Endodermal cell (in vitro differentiated cells): ENCODE results near the gene ANP32A. TPM values are rescaled to one million over a fixed set of nuclear protein-coding genes. Genes with fewer than 3 reads are reported as not detected.

Experiments used
- DNase-seq: peaks from one replicate; pipeline ENCODE4 v3.0.0-alpha.2; 2017
- H3K27ac ChIP-seq: 2 replicates; pipeline ENCODE4 v1.5.1; 2013; ENCODE audit warnings: mild to moderate bottlenecking, low read depth, low read length, moderate library complexity
- H3K27me3 ChIP-seq: 2 replicates; pipeline ENCODE4 v1.6.1; 2013; ENCODE audit warnings: mild to moderate bottlenecking, low read length, moderate library complexity; ENCODE audit not compliant: insufficient read depth, control insufficient read depth, poor library complexity, severe bottlenecking
- H3K36me3 ChIP-seq: 2 replicates; pipeline ENCODE4 v1.7.0; 2013; ENCODE audit warnings: mild to moderate bottlenecking, low read length, moderate library complexity; ENCODE audit not compliant: control insufficient read depth, insufficient read depth
- H3K4me1 ChIP-seq: one replicate; pipeline ENCODE4 v1.7.0; 2013; ENCODE audit warnings: low read length; ENCODE audit not compliant: control insufficient read depth, insufficient read depth
- H3K4me3 ChIP-seq: 2 replicates; pipeline ENCODE4 v1.5.1; 2013; ENCODE audit warnings: mild to moderate bottlenecking, low read length, moderate library complexity
- H3K9ac ChIP-seq: 2 replicates; pipeline ENCODE4 v1.6.1; 2013; ENCODE audit warnings: mild to moderate bottlenecking, low read length, moderate library complexity; ENCODE audit not compliant: poor library complexity, severe bottlenecking; ENCODE audit errors: extremely low read depth
- H3K9me3 ChIP-seq: 2 replicates; pipeline ENCODE4 v1.6.1; 2013; ENCODE audit warnings: mild to moderate bottlenecking, low read length, moderate library complexity; ENCODE audit not compliant: control insufficient read depth
- H3K27ac Mint-ChIP-seq: 2 replicates; pipeline ENCODE4 v1.8.0; 2020; ENCODE audit warnings: mixed read lengths
- H3K27me3 Mint-ChIP-seq: 2 replicates; pipeline ENCODE4 v1.8.0; 2021; ENCODE audit warnings: mild to moderate bottlenecking, mixed read lengths; ENCODE audit not compliant: insufficient read depth
- H3K36me3 Mint-ChIP-seq: 2 replicates; pipeline ENCODE4 v1.8.0; 2020; ENCODE audit warnings: low read depth, mixed read lengths
- H3K4me1 Mint-ChIP-seq: 2 replicates; pipeline ENCODE4 v1.8.0; 2020; ENCODE audit warnings: mixed read lengths
- H3K4me3 Mint-ChIP-seq: 2 replicates; pipeline ENCODE4 v1.8.0; 2020; ENCODE audit warnings: mild to moderate bottlenecking, moderate library complexity, mixed read lengths
- H3K9me3 Mint-ChIP-seq: 2 replicates; pipeline ENCODE4 v1.8.0; 2020; ENCODE audit warnings: mild to moderate bottlenecking, mixed read lengths
- CTCF ChIP-seq: fragments of 200-600 bp; sonication (generic); conservative IDR thresholded peaks from 2 replicates; pipeline ENCODE4 v1.5.0; 2021; ENCODE audit warnings: antibody characterized with exemption, mild to moderate bottlenecking
- WGBS, 2 experiments: methylation state at CpG; one replicate each; pipeline versions ENCODE4 v1.1.5 to v1.1.7; 2013; ENCODE audit warnings: missing lambda C conversion rate in 2 of 2, mixed read lengths in 1 of 2; ENCODE audit not compliant: insufficient coverage in 1 of 2, insufficient read length in 1 of 2; 5-methylcytosine and 5-hydroxymethylcytosine counted together
- total RNA-seq, 2 donors: library from RNA; stranded (reverse); fragmentation: NEBNext Ultra II Directional in 1 of 2; extraction: Animal tissue kit (Norgen Biotek cat#: 25700) in 1 of 2; gene quantifications; 2 replicates in 1 of 2; 3 replicates in 1 of 2; pipeline ENCODE4 v1.2.1, GENCODE V29; 2021

Gene ANP32A
- total RNA-seq, 2 donors from 2014 or later, result 346 to 385 TPM

DNA sequence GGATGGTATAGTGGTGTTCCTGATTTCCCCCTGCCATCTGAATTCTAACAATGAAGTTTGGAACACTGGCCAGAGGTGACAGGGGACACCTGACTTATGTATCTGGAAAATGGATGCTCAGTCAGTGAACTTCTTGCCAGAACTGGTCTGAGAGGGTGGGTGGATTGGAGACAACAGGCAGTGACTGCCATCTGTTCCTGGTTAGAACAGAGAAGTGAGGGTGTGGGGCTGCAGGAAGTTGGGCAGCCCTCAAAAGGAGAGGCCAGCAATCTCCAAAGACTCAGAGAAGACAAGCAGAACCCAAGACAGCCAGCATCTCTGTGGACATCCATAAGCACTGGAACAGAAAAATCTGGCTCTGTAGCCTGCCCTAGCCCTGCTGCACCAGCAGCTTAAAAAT, 50.5 kb downstream of the ANP32A start:
- Histone ChIP-seq H3K9me3 (no peaks in the 10 kb centered on the region), H3K4me3 (no peak overlapping the region), H3K27me3 (no peaks in the 10 kb centered on the region), H3K36me3 (no peaks in the 10 kb centered on the region), H3K4me1 (no peaks in the 10 kb centered on the region), H3K9ac (no peak overlapping the region), H3K27ac (no peak overlapping the region)
- Mint-ChIP-seq H3K9me3 (no peaks in the 10 kb centered on the region), H3K36me3 (no peaks in the 10 kb centered on the region), H3K4me1 (no peaks in the 10 kb centered on the region), H3K4me3 (no peak overlapping the region), H3K27ac (no peak overlapping the region), H3K27me3 (peaks cover 6% of the 10 kb centered on the region)
- DNase-seq, result no peak
- TF ChIP-seq CTCF, result no peak

DNA sequence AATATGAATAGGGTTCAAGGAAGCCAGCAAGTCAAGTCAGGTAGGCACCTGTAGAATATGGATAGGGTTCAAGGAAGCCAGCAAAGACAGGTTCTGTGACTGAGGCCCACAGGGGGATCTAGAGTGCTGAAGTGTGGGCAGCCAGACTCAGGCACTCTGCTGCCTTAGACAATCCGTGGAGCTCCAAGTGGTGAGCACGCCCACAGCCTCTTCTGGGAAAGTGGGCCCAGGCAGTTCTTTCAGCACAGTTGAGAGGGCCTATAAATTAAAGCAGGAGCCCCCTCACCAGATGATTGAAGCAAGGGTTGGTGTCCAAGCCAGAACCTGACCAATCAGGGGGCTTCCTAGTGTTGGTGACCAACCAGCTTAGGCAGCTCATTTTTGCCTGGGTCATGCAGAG, 51.0 kb downstream of the ANP32A start:
- Histone ChIP-seq H3K9ac (no peak overlapping the region), H3K9me3 (no peaks in the 10 kb centered on the region), H3K27me3 (no peaks in the 10 kb centered on the region), H3K36me3 (no peaks in the 10 kb centered on the region), H3K27ac (no peak overlapping the region), H3K4me3 (no peak overlapping the region), H3K4me1 (no peaks in the 10 kb centered on the region)
- no peak overlapping the region for H3K4me3 Mint-ChIP-seq
- no peaks in the 10 kb centered on the region for H3K4me1 Mint-ChIP-seq
- peaks cover 6% of the 10 kb centered on the region for H3K27me3 Mint-ChIP-seq
- no peak for DNase-seq
- 83 to 100% methylated on average over 2 of the region's 2 CpGs for WGBS, 2 experiments
- TF ChIP-seq CTCF, result no peak
- H3K36me3 Mint-ChIP-seq, result no peaks in the 10 kb centered on the region
- H3K27ac Mint-ChIP-seq, result no peak overlapping the region
- no peaks in the 10 kb centered on the region for H3K9me3 Mint-ChIP-seq

DNA sequence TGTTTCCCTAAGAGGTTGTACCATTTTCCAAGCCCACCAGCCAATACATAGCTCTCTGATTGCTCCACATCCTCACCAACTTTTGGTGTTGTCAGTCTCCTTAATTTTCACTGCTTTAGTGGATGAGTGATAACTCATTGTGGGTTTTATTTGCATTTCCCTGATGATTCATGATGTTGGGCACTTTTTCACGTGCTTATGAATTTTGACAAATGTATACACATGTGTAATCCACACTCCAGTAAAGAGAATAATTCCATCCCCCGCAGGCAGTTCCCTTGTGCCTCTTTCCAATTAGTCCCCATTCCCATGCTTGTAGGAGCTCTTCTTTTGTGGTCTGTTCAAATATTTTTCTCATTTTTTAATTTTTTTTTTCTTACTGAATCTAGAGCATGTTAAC, 52.4 kb downstream of the ANP32A start:
- no peaks in the 10 kb centered on the region for H3K36me3 Mint-ChIP-seq
- Histone ChIP-seq H3K4me1 (no peaks in the 10 kb centered on the region), H3K4me3 (no peak overlapping the region), H3K9ac (no peak overlapping the region), H3K27ac (no peak overlapping the region), H3K27me3 (no peaks in the 10 kb centered on the region), H3K9me3 (no peaks in the 10 kb centered on the region), H3K36me3 (no peaks in the 10 kb centered on the region)
- TF ChIP-seq CTCF, result no peak
- H3K27me3 Mint-ChIP-seq, result peaks cover 6% of the 10 kb centered on the region
- no peak overlapping the region for H3K27ac Mint-ChIP-seq
- H3K4me3 Mint-ChIP-seq, result no peak overlapping the region
- no peak for DNase-seq
- H3K9me3 Mint-ChIP-seq, result no peaks in the 10 kb centered on the region
- no peaks in the 10 kb centered on the region for H3K4me1 Mint-ChIP-seq
- WGBS, 2 experiments, result 60 to 62% methylated on average over 1 of the region's 2 CpGs
